Activated CD8-positive, alpha-beta memory T cell treated with anti-CD3 and anti-CD28 coated beads, Interleukin-2, amount 50 U/mL, for 24 hours (primary cell): ENCODE data around the gene SLC13A2.

Experiments used
- DNase-seq: peaks from one replicate; pipeline ENCODE4 v3.0.0-alpha.2; 2020; ENCODE audit errors: extremely low read depth

The SLC13A2 gene

DNA sequence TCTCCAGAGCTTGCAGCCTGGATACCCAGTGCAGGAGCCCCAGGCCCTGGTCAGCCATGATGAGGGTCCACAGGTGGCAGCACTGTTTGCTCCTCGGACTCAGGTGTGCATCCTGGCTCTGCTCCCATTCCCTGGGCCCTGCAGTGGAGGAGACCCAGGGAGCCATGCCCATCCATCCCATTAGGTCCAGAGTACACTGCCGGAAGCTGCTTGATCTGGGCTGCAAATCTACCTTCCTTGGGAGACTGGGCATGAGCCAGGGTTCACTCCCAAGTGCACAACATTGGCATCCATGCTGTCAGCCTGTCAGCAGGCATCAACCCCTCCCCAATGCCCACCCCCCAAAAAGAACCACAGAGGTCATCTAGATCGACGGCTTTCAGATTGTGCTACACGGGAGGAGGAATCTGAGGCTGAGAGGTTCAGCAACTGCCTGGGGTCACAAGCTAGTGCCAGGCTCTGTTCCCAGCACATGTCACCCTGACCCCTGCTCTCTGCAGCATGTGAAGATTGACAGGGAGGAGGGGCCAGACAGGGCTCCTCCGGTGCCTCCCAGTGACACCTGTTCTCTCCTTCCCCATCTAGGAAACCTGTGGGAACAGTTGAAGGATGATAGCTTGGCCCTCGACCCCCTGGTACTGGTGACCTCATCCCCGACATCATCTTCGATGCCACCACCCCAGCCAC lies 63.2 kb downstream of the SLC13A2 start:
- no peak for DNase-seq

DNA sequence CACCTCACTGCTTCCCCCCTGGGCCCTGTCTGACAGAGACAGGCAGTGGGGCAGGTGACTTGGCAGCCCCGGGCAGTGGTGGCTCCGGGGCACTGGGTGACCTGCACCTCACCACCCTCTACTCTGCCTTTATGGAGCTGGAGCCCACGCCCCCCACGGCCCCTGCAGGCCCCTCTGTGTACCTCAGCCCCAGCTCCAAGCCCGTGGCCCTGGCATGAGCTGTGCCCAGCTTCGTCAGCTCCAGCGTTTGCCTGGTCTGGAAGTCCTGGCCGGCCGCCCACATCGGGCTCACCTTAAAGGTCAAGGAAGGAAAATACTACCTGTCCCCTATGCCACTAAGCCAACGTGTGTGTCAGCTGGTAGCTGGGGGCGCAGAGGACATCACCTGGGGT lies 63.8 kb downstream of the SLC13A2 start:
- no peak for DNase-seq

DNA sequence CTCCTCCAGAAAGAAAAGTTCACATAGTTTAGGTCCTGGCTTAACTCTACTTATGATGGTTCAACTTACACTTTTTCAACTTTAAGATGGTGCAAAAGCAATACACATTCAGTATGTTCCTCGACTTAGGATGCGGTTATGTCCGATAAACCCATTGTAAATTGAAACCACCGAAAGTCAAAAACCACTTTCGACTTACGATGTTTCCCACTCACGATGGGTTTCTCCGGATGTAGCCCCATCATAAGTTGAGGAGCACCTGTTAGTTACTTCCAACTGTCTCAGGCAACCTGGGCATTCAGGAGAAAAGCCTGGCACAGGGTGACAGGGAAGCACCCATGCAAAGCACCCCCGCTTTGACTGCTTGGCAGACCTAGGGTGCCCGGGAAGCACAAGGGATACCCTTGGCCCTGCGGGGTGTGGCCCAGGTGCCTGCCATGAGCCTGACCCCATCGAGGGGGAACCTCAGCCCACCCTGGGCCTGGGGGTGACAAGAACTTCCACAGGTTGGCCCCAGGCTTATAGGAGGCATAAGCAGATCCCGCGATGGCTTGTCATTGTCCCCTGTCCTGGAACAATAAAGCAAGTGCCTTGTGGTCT lies 65.0 kb downstream of the SLC13A2 start:
- no peak for DNase-seq

DNA sequence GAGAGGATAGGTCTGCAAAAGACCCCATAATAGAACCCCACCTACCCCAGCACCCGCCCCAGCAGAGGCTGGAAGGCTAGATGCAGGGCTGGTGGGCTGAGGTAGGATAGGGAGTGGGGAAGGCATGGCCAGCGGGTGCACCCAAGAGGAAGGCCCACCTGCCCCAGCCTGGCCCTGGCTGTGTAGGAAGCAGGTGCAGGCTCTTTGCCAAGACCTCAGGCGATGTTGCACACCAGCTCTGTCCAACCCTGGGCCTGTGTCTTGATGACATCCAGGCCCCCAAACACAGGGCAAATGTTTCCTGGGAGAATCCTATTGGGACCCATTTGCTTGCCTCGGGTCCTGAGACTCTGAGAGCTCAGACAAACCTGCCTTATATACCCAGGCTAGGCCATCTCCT lies 66.8 kb downstream of the SLC13A2 start:
- DNase-seq = no peak

DNA sequence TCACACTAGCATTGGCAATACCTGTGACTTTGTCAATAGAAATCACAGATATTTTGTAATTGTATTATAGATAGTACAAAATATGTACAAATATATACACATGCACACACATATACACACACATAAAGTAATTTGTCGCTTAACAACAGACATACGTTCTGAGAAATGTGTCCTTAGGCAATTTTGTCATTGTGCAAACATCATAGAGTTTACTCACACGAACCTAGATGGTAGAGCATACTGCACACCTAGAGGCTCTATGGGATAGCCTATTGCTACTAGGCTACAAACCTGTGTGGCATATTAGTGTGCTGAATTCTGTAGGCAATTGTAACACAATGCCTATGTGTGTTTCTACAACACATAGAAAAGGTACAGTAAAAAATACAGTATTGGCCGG lies 68.0 kb downstream of the SLC13A2 start:
- DNase-seq = no peak

DNA sequence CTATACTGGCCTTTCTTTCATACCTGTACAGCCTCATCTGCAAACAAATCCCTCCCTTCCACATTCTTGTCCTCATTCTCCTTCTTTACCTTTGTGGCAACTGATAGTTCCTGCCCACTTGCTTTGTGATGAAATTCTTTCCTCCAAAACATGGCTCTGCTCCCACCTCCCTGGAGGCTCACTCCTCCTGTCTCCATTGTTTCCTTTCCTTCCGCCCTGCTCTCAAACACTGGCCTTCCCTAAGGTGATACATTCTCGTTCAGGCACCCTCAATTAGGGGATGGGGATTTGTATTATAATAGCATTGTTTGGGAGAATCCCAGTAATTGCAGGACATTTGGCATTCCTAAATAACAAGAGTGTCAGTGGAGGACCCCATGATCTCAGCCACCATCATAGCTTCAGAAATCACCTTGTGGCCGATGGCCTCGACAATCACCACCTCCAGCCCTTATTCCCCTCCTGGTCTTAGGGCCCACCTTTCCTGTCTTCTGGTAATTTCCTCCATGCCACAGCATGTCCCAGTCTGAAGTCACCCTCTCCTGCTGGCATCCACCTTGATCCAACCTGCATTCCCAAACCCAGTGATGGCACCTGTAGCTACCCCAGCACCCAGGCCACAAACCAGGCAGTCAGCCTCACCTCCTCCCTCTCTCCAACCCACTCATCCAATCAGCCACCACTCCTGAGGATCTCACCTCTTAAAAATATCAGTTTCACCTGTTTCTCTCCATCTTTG lies 71.1 kb downstream of the SLC13A2 start:
- DNase-seq = no peak

DNA sequence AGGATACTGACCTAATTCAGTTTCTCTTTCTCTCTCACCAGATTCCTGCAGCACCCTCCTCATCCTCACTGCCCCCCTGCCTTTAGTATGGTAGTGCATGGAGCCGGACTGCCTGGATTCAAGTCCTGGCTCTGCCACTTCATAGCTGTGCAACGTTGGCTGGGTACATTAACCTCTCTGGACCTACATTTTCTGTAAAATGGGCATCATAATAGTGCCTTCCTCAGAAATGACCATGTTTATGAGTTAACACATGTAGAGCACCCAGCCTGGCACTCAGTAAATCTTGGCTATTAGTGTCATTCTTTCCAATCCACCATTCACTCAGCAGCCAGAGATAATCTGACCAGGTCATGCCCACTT lies 71.7 kb downstream of the SLC13A2 start:
- DNase-seq = no peak

DNA sequence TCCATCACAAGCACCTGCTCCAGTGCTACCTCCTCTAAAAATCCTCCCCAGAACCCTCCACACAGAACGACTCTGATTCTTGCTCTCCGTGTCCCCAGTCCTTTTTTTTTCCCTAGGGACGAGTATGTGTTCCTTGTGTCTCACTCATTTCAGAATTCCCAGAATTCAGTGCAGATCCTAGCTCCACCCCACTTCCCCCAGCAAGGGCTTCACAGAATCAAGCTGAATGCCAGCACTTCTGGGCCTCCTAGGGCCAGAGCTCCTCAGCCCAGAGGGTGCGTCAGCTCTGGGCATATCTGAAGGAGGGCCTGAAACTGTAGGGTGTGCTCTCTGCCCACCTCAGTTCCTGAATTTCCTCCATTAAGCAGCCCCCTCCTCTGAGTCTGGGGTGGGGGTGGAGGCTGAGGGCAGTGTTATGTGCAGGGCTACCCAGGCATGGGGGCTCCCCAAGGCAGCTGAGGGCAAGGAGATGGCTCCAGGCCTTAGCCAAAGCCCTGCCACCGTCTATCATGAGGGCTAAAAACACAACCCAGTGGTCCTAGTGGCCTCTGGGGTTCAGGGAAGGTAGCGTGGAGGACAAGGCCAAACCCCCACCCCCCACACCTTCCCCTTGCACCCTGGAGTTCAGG lies 72.5 kb downstream of the SLC13A2 start:
- no peak for DNase-seq

DNA sequence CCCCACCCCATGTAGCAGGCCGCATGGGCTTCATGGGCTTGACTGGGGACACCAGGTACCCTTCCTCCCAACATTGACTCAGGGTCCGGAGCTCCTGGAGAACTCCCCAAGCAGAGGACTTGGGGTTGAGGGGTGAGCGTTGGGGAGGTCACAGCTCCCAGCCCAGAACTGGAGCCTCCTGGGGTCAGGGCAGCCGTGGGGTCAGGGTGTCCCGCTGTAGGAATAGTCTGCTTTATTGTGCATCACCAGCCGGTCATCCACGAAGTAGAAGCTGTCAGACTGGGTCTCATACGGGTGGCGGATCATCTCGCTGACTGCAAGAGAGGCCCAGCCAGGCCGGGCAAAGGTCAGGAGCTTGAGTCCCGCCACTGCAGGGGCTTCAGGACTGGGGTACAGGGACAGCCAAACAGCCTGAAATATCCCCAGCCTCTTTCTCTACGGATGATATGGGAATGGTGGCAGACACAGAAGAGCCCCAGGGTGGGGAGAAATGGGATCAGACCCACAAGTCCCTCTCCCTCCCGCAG lies 73.7 kb downstream of the SLC13A2 start:
- DNase-seq = no peak
